Stimulated activated CD8-positive, alpha-beta memory T cell treated with anti-CD3 and anti-CD28 coated beads, Interleukin-15, amount 100 ng/mL, for 1 hour (primary cell): Measurements from ENCODE around the gene LELP1.
"Not testable (repeated sequence)": the region's sequence is repeated elsewhere in the genome, so short reads cannot be mapped to it uniquely, and the experiment has no call there.

Experiments
- DNase-seq: peaks from one replicate; pipeline ENCODE4 v3.0.0-alpha.2; 2020; ENCODE audit warnings: low read depth

The LELP1 gene

DNA sequence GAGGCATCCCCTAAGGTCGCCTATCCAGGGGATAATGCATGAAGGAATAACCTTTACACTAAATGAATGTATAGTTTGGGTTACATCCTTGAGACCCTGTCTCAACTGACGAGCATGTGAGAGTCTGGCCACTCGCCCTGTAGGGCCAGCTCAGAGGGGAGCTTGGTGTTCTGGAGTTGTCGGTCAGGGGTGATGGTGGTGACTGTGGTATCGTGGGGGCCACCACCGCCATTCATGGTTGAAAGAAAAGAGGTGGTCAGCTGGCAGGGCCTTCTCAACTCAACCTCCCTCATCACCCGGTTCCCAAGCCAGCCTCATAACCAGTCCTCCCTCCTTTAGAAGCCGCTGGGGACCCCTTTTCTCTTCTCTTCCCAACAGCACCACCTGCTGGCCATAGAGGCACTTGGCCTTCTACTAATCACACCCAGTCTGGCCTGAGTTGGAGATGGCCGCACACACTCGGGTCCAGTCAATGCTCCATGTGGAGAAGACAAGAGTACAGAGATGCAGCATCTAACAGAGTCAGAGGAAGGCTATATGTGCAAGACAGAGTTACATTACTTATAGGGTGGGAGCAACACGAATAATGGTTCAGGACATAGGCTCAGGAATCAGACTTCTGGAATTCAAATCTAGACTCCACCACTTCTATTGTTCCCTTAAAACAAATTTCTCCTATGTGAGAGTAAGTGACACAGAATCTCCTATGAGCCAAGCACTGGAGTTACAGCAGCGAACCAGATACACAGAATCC lies 26.0 kb downstream of the LELP1 start:
- not testable (repeated sequence) for DNase-seq

DNA sequence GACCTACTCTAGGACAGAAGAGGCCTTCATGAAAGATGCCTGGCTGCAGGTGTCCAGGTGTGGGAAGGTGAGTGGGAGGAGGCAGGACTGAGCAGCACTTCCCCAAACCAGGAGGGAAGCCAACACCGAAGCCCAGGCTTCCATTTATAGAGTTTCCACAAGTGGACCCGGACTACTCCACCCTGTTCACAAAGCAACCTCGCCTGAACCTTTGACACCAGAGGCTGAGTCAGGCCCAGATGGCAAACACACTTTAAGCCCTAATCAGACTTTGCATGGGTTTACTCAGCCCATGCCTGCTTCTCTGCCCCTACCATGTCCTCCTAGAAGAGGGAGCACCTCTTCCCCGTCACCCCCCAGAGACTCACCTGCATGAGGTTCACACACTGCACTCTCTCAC lies 28.1 kb downstream of the LELP1 start:
- DNase-seq, result no peak

DNA sequence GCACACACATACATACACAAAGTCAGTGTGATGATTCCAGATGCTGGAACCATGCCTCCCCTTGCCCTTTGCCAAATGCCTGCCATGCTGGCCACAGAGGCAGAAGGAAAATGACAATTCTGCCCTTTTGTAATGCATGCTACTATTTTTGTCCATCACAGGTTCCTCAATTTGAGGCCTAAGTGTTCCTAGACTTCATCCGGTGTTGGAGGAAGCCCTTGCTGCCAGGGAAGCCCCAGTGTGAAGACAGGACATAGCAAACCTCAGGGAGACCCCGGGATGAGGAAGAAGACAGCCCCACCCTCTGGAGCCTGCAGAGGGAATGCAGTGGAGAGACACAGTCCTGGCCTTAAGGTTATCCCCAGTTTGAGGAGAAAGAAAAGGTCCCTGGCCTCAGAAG lies 28.6 kb downstream of the LELP1 start:
- no peak for DNase-seq

DNA sequence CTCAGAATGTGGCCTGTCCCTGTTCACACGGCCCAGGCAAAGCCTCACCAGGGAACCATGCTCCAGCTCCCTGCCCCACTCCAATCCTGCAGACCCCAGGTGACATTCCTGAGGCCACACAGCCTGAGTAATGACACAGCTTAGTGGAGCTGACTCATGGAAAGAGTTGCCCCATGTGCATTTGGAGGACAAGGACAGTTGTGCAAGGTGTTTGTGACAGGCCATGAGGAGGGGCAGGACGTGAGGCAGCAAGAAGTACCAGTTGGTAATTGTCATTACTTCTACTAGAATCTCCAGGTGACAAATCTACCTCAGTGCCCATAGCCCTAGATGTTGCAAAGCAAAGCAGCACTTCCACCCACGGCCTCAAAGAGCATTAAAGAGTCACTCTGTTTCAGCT lies 29.3 kb downstream of the LELP1 start:
- no peak for DNase-seq

DNA sequence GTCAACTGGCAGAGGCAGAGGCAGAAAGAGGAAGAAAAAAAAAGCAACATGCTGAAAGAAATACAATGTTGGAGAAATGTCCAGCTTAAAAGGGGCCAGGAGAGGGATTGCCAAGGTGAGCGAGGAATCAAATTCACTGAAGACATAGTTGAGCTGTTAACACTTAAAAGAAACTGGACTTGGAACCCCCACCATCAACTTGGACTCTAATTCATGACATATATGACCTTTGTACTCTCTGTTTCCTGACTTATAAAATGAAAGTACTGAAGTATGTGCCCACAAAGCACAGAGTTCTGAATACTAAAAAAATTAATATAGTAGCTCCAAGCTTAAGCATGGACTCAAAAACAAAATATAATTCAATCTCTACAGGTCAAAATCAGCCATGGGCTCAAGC lies 30.2 kb downstream of the LELP1 start:
- no peak for DNase-seq

DNA sequence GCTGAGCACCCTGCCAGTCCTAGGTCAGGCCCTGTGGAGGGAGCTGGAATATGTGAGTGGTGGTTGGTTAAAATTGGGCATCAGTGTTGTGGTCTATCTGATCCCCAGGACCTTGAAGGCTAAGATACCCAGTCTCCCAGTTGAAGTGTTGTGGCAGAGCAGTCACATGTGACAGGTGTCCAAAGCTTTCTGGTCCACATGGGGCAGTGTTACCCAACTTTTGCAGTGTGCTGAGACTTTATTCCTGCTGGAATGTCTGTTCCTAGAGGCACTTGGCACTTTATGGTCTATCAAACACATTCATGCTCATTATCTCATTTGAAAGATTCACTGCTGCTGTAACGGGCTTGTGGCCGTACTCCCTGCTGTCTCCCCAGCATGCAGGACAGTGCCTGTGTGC lies 35.3 kb downstream of the LELP1 start:
- no peak for DNase-seq

DNA sequence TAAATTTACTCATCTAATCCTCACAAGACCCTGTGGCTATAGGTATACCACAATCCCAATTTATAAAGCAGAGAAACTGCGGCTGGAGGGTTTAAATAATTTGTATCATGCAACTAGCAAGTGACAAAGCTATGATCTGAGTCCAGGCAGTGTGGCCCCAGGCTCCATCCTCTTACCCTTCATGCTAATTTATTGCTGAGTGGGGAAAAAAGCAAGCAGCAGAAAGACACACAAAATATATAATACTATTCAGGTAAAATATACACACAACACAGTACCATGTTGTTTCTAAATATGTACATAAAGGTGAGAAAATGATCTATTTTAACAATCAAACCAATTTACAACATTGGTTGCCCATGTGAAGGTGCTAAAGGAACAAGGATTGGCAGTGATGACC lies 38.9 kb downstream of the LELP1 start:
- DNase-seq, result no peak

DNA sequence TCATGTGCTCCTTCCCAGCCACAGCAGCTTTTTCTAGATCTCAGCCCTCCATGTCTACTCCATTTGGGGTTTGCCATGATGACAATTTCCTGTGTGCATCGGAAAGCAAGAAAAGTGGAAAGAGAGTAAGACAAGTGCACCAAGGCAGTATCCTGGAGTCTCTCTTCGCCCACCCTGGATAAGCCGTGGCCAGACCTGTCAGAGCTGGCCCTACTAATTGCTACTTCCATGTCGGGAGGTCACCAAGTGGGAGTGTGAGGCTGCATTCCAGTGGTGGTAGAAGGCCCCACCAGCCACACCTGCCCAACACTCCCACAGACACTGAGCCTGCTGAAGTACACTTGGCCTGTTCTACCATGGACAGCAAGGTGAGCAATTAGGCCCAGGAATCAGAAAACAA lies 42.2 kb downstream of the LELP1 start:
- DNase-seq, result no peak

DNA sequence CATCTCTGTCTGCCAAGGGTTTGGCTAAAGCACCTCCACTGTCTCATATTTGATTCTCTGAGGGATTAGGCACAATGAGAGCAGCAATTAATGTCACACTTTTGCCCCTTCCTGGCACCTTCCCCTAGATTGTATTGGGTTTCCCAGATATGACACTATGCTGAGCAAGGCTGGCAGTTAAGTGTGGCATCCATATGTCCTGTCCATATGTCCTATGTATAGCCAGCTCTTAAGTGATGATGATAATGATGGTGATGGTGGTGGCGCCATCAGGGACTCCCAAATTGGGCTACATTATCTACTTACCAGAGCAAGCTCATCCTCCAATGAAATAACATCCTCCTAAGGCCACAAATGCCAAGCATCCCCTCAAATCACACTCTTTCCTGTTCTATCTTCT lies 42.8 kb downstream of the LELP1 start:
- no peak for DNase-seq

DNA sequence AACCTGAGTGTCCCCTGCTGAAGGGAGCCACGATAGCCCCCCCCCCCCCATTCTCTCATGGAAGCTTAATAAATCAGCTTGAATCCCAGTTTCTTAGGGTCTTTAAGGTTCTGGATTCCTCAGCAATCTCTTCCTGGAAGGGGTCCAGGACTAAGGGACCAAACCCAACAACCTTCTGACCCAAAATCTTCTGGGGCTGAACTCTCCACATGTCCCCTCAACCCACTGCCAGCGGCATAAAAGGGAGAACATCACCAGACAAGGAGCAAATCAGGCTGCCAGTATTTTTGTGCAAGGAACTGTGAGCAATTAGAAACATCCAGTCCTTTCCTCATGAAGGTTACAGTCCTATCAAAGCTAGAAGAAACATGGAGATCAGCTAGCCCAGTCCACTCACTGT lies 43.6 kb downstream of the LELP1 start:
- DNase-seq, result no peak

DNA sequence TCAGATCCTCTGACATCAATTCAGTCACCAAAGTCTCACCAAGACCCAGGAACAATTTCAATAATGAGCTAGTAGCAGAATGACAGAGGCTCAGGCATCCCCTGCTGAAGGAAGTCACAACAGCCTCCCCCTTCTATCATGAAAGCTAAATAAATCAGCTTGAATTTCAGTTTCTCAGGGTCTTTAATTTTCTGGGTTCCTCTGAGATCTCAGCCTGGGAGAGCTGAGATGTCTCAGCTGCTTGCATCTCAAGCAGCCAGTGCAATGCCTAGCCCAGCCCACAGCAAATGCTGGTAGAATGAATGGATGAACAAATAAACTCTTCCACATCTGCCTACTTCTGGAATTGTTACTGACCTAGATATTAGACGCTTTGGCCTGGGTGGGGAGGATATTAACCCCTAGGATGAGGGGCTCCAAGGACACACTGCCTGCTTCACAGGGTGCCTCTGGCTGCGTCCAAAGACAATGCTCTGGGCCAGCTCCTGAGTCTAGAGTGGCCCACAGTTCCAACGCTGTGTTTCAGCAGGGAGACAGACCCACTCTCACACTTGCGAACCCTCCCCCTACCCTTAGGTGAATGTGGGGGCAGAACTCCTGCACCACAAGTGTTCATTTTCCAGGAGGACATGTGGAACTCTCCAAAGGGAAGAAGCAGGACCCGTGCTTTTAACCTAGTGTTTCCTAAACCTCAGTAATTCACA lies 45.1 kb downstream of the LELP1 start:
- DNase-seq, result no peak

DNA sequence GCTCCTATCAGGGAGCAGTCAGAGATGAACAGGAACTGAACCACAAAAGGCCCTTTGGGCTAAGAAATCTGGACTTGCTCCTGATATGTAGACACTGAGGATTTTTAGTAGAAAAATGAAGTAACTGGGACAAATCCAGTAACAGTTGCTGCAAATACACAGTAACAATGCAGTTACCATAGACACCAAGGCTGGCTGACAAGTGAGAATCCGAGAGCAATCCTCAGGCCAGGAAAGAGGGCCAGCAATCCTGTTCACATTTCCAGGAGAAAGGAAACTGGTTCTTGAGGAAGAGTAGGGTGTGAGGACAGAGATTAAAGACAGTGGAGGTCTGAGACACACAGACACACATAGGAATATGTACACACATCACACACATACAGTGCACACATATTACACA lies 46.9 kb downstream of the LELP1 start:
- DNase-seq, result no peak

DNA sequence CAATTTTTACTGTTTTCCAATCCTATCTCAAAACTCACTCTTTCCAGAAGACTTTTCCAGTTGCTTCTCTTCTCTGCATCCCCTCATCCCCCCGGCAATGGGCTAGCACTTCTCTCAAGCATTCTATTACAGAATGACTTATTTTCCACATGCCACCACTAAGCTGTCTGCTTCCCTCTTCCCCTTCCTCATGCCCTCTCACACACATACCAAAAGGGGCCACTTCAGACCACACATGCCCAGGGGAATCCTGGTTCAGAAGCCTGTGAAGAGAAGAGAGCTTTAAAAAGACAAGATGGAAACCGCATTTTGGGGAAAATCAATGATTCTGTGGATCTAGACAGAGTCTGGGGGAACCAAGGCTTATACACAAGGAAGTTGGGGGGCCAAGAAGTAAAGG lies 47.9 kb downstream of the LELP1 start:
- DNase-seq, result no peak

DNA sequence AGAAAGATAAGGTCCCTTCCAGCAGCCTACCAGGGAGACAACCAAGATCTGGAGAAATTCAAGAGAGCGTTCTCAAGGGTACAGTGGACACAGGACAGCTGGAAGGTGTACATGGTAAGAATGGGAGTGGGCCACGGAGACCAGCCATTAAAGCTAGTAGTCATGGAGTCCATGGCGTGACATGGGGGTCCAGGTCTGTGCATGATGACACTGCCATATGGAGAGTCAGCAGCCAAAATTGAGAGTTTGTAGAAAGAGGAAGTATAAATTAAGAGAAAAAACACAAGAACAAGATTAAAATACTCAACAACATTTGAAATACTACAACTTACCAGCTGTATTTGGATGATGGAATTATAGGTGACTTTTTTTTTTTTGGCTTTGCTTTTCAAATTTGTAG lies 48.3 kb downstream of the LELP1 start:
- no peak for DNase-seq

DNA sequence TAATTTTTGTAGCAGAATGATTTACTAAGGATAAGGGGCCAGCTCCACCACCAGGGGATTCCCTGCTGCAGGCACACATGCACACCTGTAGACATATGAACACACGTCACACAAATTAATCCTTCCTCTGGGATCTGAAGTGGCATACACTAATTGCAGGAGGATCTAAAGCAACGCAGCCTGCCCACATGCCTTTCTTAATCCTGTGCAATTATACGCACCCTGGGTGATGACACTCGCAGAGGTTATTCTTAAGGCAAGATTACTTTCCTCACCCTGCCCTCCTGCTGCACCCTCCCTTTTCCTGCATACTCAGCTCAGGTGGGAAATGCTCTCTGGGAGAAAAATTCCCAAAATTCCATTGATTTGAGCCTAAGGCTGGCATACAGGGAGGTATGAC lies 48.8 kb downstream of the LELP1 start:
- no peak for DNase-seq

DNA sequence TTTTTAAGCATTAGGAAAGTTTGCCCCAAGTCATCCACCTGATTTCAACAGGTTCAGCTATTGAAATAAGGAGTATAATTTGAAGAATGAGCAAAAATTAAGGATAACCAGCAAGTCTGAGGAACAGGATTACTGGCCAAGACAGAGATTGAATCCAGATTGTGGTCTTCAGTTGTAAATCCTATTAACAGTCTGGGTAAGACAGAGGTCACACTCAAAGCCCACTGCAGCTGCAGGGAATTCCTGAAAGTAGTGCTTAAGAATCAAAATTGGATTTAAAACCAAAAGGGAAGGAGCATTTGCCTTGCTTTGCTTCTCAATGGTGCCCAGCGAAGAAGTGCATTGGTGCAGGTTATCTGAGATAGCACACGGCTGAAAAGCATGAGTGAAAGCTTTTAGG lies 49.8 kb downstream of the LELP1 start:
- DNase-seq, result no peak

DNA sequence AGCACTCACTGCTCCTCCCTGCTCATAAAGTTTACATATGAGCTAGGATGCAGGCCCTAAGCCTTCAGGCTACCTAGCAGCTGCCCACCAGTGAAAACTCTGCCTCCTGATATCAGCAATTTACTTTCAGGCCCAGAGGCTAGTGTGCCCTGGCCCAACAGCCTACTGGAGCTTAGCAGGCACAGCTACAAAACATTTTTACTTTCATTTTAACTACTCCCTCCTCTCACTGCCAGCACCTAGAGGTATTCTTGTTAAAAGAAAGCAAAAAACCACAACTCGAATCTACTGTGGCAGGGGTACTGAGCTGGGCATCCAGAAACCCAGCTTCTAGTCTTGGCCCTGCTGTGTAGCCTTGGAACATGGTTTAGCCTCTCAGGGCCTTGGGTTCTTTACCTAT lies 50.5 kb downstream of the LELP1 start:
- no peak for DNase-seq
